Measurements from ENCODE around the gene URM1.

Gene URM1

DNA sequence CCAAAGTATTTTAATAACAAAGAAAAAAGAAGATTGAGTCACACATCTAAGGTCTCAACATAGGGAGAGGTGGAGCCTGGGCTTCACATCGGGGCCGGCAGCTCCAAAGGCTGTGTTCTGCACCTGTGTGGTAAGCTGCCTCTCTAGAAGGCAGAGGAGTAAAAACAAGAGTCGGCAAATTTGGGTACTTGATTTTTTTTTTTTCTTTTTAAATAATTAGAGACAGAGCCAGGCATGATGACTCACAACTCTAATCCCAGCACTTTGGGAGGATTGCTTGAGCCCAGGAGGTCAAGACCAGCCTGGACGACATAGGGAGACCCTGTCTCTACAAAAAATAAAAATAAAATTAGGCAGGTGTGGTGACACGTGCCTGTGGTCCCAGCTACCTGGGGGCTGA, 4.7 kb downstream of the URM1 start:
- peaks cover 11% of the 10 kb centered on the region for H3K36me3 ChIP-seq
- DNase-seq, result no peak
- TF ChIP-seq, protein P1, sequence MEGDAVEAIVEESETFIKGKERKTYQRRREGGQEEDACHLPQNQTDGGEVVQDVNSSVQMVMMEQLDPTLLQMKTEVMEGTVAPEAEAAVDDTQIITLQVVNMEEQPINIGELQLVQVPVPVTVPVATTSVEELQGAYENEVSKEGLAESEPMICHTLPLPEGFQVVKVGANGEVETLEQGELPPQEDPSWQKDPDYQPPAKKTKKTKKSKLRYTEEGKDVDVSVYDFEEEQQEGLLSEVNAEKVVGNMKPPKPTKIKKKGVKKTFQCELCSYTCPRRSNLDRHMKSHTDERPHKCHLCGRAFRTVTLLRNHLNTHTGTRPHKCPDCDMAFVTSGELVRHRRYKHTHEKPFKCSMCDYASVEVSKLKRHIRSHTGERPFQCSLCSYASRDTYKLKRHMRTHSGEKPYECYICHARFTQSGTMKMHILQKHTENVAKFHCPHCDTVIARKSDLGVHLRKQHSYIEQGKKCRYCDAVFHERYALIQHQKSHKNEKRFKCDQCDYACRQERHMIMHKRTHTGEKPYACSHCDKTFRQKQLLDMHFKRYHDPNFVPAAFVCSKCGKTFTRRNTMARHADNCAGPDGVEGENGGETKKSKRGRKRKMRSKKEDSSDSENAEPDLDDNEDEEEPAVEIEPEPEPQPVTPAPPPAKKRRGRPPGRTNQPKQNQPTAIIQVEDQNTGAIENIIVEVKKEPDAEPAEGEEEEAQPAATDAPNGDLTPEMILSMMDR (IDR thresholded peaks at IDR 0.05; ENCODE audit: low read depth, low read length), result no peak

DNA sequence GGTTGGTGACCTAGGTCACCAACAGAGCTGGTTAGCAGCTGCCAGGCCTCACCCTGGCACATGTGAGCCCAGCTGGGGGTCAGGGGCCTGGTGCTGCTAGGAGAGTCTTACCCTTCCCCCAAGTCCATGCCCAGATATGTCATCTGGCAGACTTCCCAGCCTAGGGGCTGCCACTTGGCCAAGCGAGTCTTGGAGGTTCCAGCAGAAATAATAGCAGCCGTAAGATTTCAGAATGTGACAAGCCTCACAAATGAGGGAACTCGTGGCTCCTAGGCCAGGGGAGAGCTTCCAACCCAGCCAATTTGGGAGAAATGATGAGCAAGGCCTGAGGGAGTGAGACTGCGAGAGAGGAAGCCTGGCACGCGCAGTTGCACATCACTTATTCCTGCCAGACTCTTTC, 11.1 kb downstream of the URM1 start:
- Histone ChIP-seq H3K4me1 (peaks cover 25% of the 10 kb centered on the region), H3K27me3 (no peaks in the 10 kb centered on the region), H3K4me3 (ENCODE audit: low read depth, low read length) (no peak overlapping the region), H3K36me3 (peaks cover 31% of the 10 kb centered on the region), H3K9me3 (no peaks in the 10 kb centered on the region)
- DNase-seq, result peak; percentile 61
- TF ChIP-seq, protein P1 (IDR thresholded peaks at IDR 0.05; ENCODE audit: low read depth, low read length), result no peak

More for the DNA sequence above, 4.7 kb downstream of the URM1 start:
- no peaks in the 10 kb centered on the region for H3K4me1 ChIP-seq
- H3K9me3 ChIP-seq, result no peaks in the 10 kb centered on the region
- H3K27me3 ChIP-seq, result no peaks in the 10 kb centered on the region
- no peak overlapping the region for H3K4me3 ChIP-seq (ENCODE audit: low read depth, low read length)

GRCh38 chr9:128383007-128383753, 12.0 kb downstream of the URM1 start:
- Histone ChIP-seq H3K27me3 (no peaks in the 10 kb centered on the region), H3K4me3 (ENCODE audit: low read depth, low read length) (no peak overlapping the region), H3K4me1 (peaks cover 25% of the 10 kb centered on the region), H3K36me3 (peaks cover 39% of the 10 kb centered on the region), H3K9me3 (no peaks in the 10 kb centered on the region)
- DNase-seq, result no peak
- TF ChIP-seq, protein P1 (IDR thresholded peaks at IDR 0.05; ENCODE audit: low read depth, low read length), result no peak

DNA sequence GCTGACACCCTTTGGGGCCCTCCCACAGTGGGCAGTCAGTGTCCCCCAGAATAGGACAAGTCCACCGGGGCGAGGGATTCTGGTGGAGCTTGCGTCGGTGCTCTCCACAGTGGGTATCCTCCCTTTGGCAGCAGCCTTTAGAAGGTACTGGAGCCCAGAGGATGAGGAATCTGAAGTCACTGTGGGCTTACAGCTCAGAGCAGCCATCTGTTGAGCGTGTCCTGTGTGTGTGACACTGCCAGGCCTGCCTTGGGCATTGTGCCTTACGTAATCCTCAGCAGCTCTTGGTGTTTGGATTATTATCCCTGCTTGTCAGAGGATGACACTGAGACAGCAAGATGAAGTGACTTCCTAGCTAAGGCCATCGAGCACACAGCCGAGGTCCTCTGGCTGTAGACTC, 12.6 kb downstream of the URM1 start:
- Histone ChIP-seq H3K27me3 (no peaks in the 10 kb centered on the region), H3K36me3 (peaks cover 41% of the 10 kb centered on the region), H3K4me3 (ENCODE audit: low read depth, low read length) (no peak overlapping the region), H3K9me3 (no peaks in the 10 kb centered on the region), H3K4me1 (peaks cover 25% of the 10 kb centered on the region)
- DNase-seq, result no peak
- TF ChIP-seq, protein P1 (IDR thresholded peaks at IDR 0.05; ENCODE audit: low read depth, low read length), result no peak

DNA sequence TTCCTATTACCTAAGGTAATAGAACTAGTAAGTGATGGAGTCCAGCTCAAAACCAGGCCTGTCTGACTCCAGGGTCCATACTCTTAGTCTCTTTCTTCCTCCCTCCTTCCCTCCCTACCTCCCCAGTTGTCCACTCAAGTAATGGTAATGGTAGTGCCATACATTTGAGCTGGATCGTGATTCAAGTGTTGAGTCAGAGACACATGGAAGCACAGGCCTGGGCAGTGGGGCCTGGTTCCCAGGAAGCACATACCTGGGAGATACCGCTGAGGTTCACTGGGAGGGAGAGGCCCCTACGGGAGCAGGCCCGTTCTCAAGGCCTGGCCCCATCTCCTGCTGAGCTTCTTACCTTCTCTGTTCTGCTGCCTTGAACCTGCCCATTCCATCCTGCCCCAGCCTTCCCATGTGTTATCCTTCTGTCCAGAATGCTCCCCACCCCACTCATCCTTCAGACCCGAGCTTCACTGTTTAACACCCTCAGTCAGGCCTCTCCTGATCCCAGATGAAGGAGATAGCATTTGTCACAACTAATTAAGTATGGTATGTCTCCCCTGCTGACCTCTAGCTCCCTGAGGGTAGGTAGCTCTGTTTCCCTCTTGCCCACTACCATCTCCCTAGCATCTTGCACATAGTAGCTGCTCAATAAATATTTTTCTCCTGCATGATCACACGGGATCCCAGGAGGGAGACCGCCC, 13.8 kb downstream of the URM1 start:
- Histone ChIP-seq H3K27me3 (no peaks in the 10 kb centered on the region), H3K36me3 (peaks cover 53% of the 10 kb centered on the region), H3K4me1 (peaks cover 29% of the 10 kb centered on the region), H3K4me3 (ENCODE audit: low read depth, low read length) (no peak overlapping the region), H3K9me3 (no peaks in the 10 kb centered on the region)
- DNase-seq, result no peak
- TF ChIP-seq, protein P1 (IDR thresholded peaks at IDR 0.05; ENCODE audit: low read depth, low read length), result no peak
